Tibial nerve (tissue), 4 donors: ENCODE measurements around the gene PLAU.
"Not testable (repeated sequence)": the region's sequence is repeated elsewhere in the genome, so short reads cannot be mapped to it uniquely, and the experiment has no call there.

Experiments
- EP300 ChIP-seq, 2 donors: sonication (generic); formaldehyde crosslinking; IDR thresholded peaks; one replicate each; pipeline ENCODE4 v1.6.1; 2017; ENCODE audit warnings: antibody characterized with exemption in 2 of 2, mild to moderate bottlenecking in 1 of 2
- POLR2A ChIP-seq, 2 donors: fragments of 450-650 bp; IDR thresholded peaks; one replicate each; pipeline ENCODE4 v1.6.1; 2017; ENCODE audit warnings: antibody characterized with exemption in 2 of 2, mild to moderate bottlenecking in 2 of 2, moderate library complexity in 2 of 2
- TF ChIP-seq, protein P1 (sequence below), 5 experiments: fragments of 200-600 bp in 3 of 5; fragments of 450-650 bp in 2 of 5; sonication (generic) in 3 of 5; IDR thresholded peaks; one replicate each; pipeline ENCODE4 v1.5.1; 2016 to 2019; ENCODE audit warnings: antibody characterized with exemption in 5 of 5, mild to moderate bottlenecking in 3 of 5, moderate library complexity in 2 of 5

GRCh38 chr10:73930630-73931327 is 19.8 kb downstream of the PLAU start:
- TF ChIP-seq POLR2A, EP300 (IDR thresholded peaks at IDR 0.05): not testable (repeated sequence)
- TF ChIP-seq, protein P1, sequence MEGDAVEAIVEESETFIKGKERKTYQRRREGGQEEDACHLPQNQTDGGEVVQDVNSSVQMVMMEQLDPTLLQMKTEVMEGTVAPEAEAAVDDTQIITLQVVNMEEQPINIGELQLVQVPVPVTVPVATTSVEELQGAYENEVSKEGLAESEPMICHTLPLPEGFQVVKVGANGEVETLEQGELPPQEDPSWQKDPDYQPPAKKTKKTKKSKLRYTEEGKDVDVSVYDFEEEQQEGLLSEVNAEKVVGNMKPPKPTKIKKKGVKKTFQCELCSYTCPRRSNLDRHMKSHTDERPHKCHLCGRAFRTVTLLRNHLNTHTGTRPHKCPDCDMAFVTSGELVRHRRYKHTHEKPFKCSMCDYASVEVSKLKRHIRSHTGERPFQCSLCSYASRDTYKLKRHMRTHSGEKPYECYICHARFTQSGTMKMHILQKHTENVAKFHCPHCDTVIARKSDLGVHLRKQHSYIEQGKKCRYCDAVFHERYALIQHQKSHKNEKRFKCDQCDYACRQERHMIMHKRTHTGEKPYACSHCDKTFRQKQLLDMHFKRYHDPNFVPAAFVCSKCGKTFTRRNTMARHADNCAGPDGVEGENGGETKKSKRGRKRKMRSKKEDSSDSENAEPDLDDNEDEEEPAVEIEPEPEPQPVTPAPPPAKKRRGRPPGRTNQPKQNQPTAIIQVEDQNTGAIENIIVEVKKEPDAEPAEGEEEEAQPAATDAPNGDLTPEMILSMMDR (IDR thresholded peaks at IDR 0.05): not testable (repeated sequence)
